Skeletal muscle tissue (tissue), 4 donors: ENCODE measurements around the gene BEND7. TPM values are rescaled to one million over a fixed set of nuclear protein-coding genes. Genes with fewer than 3 reads are reported as not detected.

Experiments
- H3K27ac ChIP-seq: one replicate; pipeline ENCODE4 v1.7.0; 2013; ENCODE audit warnings: mild to moderate bottlenecking, low read depth, low read length, inconsistent platforms
- H3K27me3 ChIP-seq, 3 donors: one replicate each; pipeline ENCODE4 v1.7.0; 2013; ENCODE audit warnings: low read length in 3 of 3; ENCODE audit not compliant: control insufficient read depth in 3 of 3, insufficient read depth in 3 of 3
- H3K36me3 ChIP-seq, 3 donors: one replicate each; pipeline ENCODE4 v1.7.0; 2013; ENCODE audit warnings: low read length in 3 of 3; ENCODE audit not compliant: control insufficient read depth in 3 of 3, insufficient read depth in 3 of 3
- H3K4me1 ChIP-seq, 3 donors: one replicate each; pipeline ENCODE4 v1.7.0; 2013; ENCODE audit warnings: low read length in 3 of 3, mild to moderate bottlenecking in 3 of 3; ENCODE audit not compliant: control insufficient read depth in 3 of 3, insufficient read depth in 3 of 3
- H3K4me3 ChIP-seq, 3 donors: one replicate each; pipeline ENCODE4 v1.7.0; 2013; ENCODE audit warnings: low read length in 3 of 3
- H3K9ac ChIP-seq, 3 donors: one replicate each; pipeline ENCODE4 v1.7.0; 2013; ENCODE audit warnings: low read length in 3 of 3, mild to moderate bottlenecking in 3 of 3, moderate library complexity in 2 of 3, low read depth in 1 of 3
- H3K9me3 ChIP-seq, 3 donors: one replicate each; pipeline ENCODE4 v1.7.0; 2013; ENCODE audit warnings: low read length in 3 of 3; ENCODE audit not compliant: control insufficient read depth in 3 of 3
- total RNA-seq: library from RNA; depleted of rRNA; stranded (reverse); fragments of >200 nt; gene quantifications from one replicate; pipeline ENCODE4 v1.2.3, GENCODE V29; 2014
- donor health status: Osteomylitis.

Gene BEND7
- total RNA-seq, 1 donor from 2014 or later = 6.8 TPM

GRCh38 chr10:13525663-13526062 is 3.2 kb downstream of the BEND7 start:
- H3K4me1 ChIP-seq = peaks cover 12 to 16% (median 13%) of the 10 kb centered on the region in 3 donors
- no peak overlapping the region for H3K9ac ChIP-seq

GRCh38 chr10:13521026-13521425 is 7.8 kb downstream of the BEND7 start:
- Histone ChIP-seq H3K4me1 (peaks cover 0 to 4% (median 0%) of the 10 kb centered on the region in 3 donors), H3K36me3 (peaks cover 6 to 10% (median 9%) of the 10 kb centered on the region in 3 donors), H3K9me3 (no peaks in the 10 kb centered on the region), H3K27ac (no peak overlapping the region), H3K4me3 (no peak overlapping the region), H3K9ac (no peak overlapping the region), H3K27me3 (no peaks in the 10 kb centered on the region)

More at GRCh38 chr10:13525663-13526062, 3.2 kb downstream of the BEND7 start:
- Histone ChIP-seq H3K27ac (no peak overlapping the region), H3K4me3 (no peak overlapping the region), H3K9me3 (no peaks in the 10 kb centered on the region), H3K36me3 (peaks cover 2 to 10% (median 6%) of the 10 kb centered on the region in 3 donors), H3K27me3 (no peaks in the 10 kb centered on the region)

GRCh38 chr10:13520194-13520593 is 8.6 kb downstream of the BEND7 start:
- Histone ChIP-seq H3K27ac (no peak overlapping the region), H3K9ac (no peak overlapping the region), H3K4me3 (no peak overlapping the region), H3K9me3 (no peaks in the 10 kb centered on the region), H3K27me3 (no peaks in the 10 kb centered on the region), H3K4me1 (peaks cover 0 to 4% (median 0%) of the 10 kb centered on the region in 3 donors), H3K36me3 (peaks cover 7 to 14% (median 11%) of the 10 kb centered on the region in 3 donors)

- Histone ChIP-seq H3K36me3 (peaks cover 2 to 10% (median 9%) of the 10 kb centered on the region in 3 donors), H3K27ac (no peak overlapping the region), H3K9me3 (no peaks in the 10 kb centered on the region), H3K4me1 (peaks cover 0 to 4% (median 0%) of the 10 kb centered on the region in 3 donors), H3K9ac (no peak overlapping the region), H3K27me3 (no peaks in the 10 kb centered on the region), H3K4me3 (no peak overlapping the region)
Measured at GRCh38 chr10:13518076-13518692, 10.6 kb downstream of the BEND7 start.

GRCh38 chr10:13517675-13518074 is 11.1 kb downstream of the BEND7 start:
- no peak overlapping the region for H3K9ac ChIP-seq
- H3K27me3 ChIP-seq = no peaks in the 10 kb centered on the region
- no peak overlapping the region for H3K4me3 ChIP-seq
- no peaks in the 10 kb centered on the region for H3K9me3 ChIP-seq
- no peak overlapping the region for H3K27ac ChIP-seq
- peaks cover 2 to 10% (median 9%) of the 10 kb centered on the region in 3 donors for H3K36me3 ChIP-seq
- H3K4me1 ChIP-seq = peaks cover 0 to 4% (median 0%) of the 10 kb centered on the region in 3 donors

GRCh38 chr10:13516176-13516575 is 12.6 kb downstream of the BEND7 start:
- Histone ChIP-seq H3K27ac (no peak overlapping the region), H3K27me3 (no peaks in the 10 kb centered on the region), H3K36me3 (peaks cover 2 to 9% (median 7%) of the 10 kb centered on the region in 3 donors), H3K9me3 (no peaks in the 10 kb centered on the region), H3K4me1 (peaks cover 0 to 4% (median 0%) of the 10 kb centered on the region in 3 donors), H3K9ac (no peak overlapping the region), H3K4me3 (no peak overlapping the region)

GRCh38 chr10:13515467-13515866 is 13.3 kb downstream of the BEND7 start:
- Histone ChIP-seq H3K36me3 (peaks cover 2 to 9% (median 7%) of the 10 kb centered on the region in 3 donors), H3K9me3 (no peaks in the 10 kb centered on the region), H3K4me1 (peaks cover 0 to 4% (median 0%) of the 10 kb centered on the region in 3 donors), H3K27me3 (no peaks in the 10 kb centered on the region), H3K27ac (no peak overlapping the region), H3K9ac (no peak overlapping the region), H3K4me3 (no peak overlapping the region)

- H3K9ac ChIP-seq = no peak overlapping the region
- no peaks in the 10 kb centered on the region for H3K27me3 ChIP-seq
- H3K9me3 ChIP-seq = no peaks in the 10 kb centered on the region
- no peak overlapping the region for H3K4me3 ChIP-seq
- H3K36me3 ChIP-seq = peaks cover 2 to 12% (median 7%) of the 10 kb centered on the region in 3 donors
- H3K27ac ChIP-seq = no peak overlapping the region
- peaks cover 0 to 4% (median 0%) of the 10 kb centered on the region in 3 donors for H3K4me1 ChIP-seq
Measured at GRCh38 chr10:13514296-13514695, 14.5 kb downstream of the BEND7 start.

GRCh38 chr10:13512564-13512963 is 16.2 kb downstream of the BEND7 start:
- Histone ChIP-seq H3K9ac (no peak overlapping the region), H3K4me3 (no peak overlapping the region), H3K36me3 (peaks cover 2 to 9% (median 7%) of the 10 kb centered on the region in 3 donors), H3K9me3 (no peaks in the 10 kb centered on the region), H3K27ac (no peak overlapping the region), H3K27me3 (no peaks in the 10 kb centered on the region), H3K4me1 (peaks cover 0 to 1% (median 0%) of the 10 kb centered on the region in 3 donors)

GRCh38 chr10:13511409-13511808 is 17.4 kb downstream of the BEND7 start:
- Histone ChIP-seq H3K27ac (no peak overlapping the region), H3K4me1 (no peaks in the 10 kb centered on the region), H3K4me3 (no peak overlapping the region), H3K9ac (no peak overlapping the region), H3K27me3 (no peaks in the 10 kb centered on the region), H3K36me3 (peaks cover 2 to 7% (median 5%) of the 10 kb centered on the region in 3 donors), H3K9me3 (no peaks in the 10 kb centered on the region)
